Endothelial cell (in vitro differentiated cells): ENCODE results near the gene FOXO6. TPM values are rescaled to one million over a fixed set of nuclear protein-coding genes. Genes with fewer than 3 reads are reported as not detected.

Source experiments
- DNase-seq: peaks from one replicate; pipeline ENCODE4 v3.0.0; 2021; ENCODE audit warnings: low spot score
- H3K27ac Mint-ChIP-seq: one replicate; pipeline ENCODE4 v1.8.0; 2021; ENCODE audit warnings: mixed read lengths, inconsistent platforms; ENCODE audit not compliant: unreplicated experiment
- H3K27me3 Mint-ChIP-seq: one replicate; pipeline ENCODE4 v1.8.0; 2021; ENCODE audit warnings: mild to moderate bottlenecking, moderate library complexity, mixed read lengths, inconsistent platforms; ENCODE audit not compliant: unreplicated experiment
- H3K36me3 Mint-ChIP-seq: one replicate; pipeline ENCODE4 v1.8.0; 2021; ENCODE audit warnings: mild to moderate bottlenecking, low read depth, mixed read lengths, inconsistent platforms; ENCODE audit not compliant: unreplicated experiment
- H3K4me1 Mint-ChIP-seq: one replicate; pipeline ENCODE4 v1.8.0; 2021; ENCODE audit warnings: mild to moderate bottlenecking, mixed read lengths, inconsistent platforms; ENCODE audit not compliant: unreplicated experiment
- H3K4me3 Mint-ChIP-seq: one replicate; pipeline ENCODE4 v1.8.0; 2021; ENCODE audit warnings: mild to moderate bottlenecking, mixed read lengths, inconsistent platforms; ENCODE audit not compliant: unreplicated experiment
- H3K9me3 Mint-ChIP-seq: one replicate; pipeline ENCODE4 v1.8.0; 2021; ENCODE audit warnings: mixed read lengths, inconsistent platforms; ENCODE audit not compliant: unreplicated experiment
- total RNA-seq: library from RNA; stranded (reverse); fragmentation: NEBNext Ultra II Directional; extraction: Animal tissue kit (Norgen Biotek cat#: 25700); gene quantifications from one replicate; pipeline ENCODE4 v1.2.1, GENCODE V29; 2021; ENCODE audit not compliant: unreplicated experiment
- TF ChIP-seq, protein P1 (sequence below): fragments of 200-600 bp; sonication (generic); IDR thresholded peaks from one replicate; pipeline ENCODE4 v1.5.0; 2021; ENCODE audit warnings: antibody characterized with exemption; ENCODE audit not compliant: unreplicated experiment

FOXO6 gene
- total RNA-seq, 1 donor from 2014 or later = 0.23 TPM

DNA sequence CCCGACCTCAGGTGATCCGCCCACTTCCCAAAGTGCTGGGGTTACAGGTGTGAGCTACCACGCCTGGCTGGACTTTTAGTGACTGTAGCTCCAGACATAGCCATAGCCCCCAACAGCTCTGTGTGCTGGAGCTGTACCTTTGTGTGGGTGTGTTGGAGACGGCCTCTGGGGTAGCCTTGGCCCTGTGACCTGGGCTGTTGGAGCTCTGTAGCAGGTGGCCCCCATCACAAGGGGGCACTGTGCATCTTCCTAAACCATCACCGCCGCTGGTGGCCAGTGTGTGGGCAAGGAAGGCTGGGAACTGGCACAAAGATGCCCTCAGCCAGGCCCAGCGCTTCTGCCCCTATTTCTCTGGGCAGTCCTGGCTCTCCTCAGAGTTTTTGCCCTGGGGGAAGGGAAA lies 38.4 kb upstream of the FOXO6 start:
- Mint-ChIP-seq H3K27ac (no peak overlapping the region), H3K9me3 (no peaks in the 10 kb centered on the region), H3K4me3 (no peak overlapping the region), H3K27me3 (peaks cover 2% of the 10 kb centered on the region), H3K36me3 (no peaks in the 10 kb centered on the region), H3K4me1 (no peaks in the 10 kb centered on the region)
- DNase-seq = peak; percentile 66
- TF ChIP-seq, protein P1, sequence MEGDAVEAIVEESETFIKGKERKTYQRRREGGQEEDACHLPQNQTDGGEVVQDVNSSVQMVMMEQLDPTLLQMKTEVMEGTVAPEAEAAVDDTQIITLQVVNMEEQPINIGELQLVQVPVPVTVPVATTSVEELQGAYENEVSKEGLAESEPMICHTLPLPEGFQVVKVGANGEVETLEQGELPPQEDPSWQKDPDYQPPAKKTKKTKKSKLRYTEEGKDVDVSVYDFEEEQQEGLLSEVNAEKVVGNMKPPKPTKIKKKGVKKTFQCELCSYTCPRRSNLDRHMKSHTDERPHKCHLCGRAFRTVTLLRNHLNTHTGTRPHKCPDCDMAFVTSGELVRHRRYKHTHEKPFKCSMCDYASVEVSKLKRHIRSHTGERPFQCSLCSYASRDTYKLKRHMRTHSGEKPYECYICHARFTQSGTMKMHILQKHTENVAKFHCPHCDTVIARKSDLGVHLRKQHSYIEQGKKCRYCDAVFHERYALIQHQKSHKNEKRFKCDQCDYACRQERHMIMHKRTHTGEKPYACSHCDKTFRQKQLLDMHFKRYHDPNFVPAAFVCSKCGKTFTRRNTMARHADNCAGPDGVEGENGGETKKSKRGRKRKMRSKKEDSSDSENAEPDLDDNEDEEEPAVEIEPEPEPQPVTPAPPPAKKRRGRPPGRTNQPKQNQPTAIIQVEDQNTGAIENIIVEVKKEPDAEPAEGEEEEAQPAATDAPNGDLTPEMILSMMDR = peak; percentile 42

DNA sequence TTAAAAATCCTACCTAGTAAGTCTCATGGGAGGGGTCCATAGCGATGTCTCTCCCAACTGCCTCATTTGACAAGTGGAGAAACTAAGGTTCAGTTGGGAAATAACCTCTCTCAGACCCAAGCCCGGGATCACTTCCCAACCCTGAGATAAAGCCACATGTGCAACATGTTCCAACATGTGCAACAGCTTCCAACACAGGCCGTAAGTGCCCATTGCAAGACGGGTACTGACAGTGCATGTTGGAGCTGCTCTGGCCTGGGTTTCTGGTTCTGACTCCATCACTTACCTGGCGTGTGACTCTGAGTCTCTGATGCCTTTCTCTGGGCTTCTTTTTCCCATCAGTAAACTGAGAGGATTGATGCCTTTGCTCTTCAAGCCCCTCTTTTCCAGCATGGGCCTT lies 38.0 kb upstream of the FOXO6 start:
- TF ChIP-seq, protein P1 = peak; percentile 7
- Mint-ChIP-seq H3K4me1 (no peaks in the 10 kb centered on the region), H3K36me3 (no peaks in the 10 kb centered on the region), H3K9me3 (no peaks in the 10 kb centered on the region), H3K27me3 (peaks cover 2% of the 10 kb centered on the region), H3K4me3 (no peak overlapping the region), H3K27ac (no peak overlapping the region)
- DNase-seq = no peak

DNA sequence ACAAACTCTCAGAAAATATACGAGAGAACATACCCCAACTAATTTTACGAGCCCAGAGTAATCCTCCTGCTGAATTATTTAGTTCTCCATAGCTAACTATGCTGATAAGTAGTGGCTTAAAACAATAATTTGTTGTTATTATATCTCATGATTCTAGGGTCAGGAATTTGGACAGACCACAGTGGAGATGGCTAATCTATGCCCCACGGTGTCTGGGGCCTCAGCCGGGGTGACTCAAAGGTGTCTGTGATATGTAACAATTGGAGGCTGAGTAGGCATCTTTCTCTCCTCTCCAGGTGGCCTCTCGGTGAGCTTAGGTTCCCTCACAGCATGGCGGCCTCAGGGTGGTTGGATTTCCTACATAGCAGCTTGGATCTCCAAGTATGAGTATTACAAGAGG lies 35.4 kb upstream of the FOXO6 start:
- no peak overlapping the region for H3K4me3 Mint-ChIP-seq
- H3K9me3 Mint-ChIP-seq = no peaks in the 10 kb centered on the region
- no peak for DNase-seq
- H3K27me3 Mint-ChIP-seq = peaks cover 3% of the 10 kb centered on the region
- H3K27ac Mint-ChIP-seq = no peak overlapping the region
- TF ChIP-seq, protein P1 = no peak
- H3K36me3 Mint-ChIP-seq = no peaks in the 10 kb centered on the region
- no peaks in the 10 kb centered on the region for H3K4me1 Mint-ChIP-seq

DNA sequence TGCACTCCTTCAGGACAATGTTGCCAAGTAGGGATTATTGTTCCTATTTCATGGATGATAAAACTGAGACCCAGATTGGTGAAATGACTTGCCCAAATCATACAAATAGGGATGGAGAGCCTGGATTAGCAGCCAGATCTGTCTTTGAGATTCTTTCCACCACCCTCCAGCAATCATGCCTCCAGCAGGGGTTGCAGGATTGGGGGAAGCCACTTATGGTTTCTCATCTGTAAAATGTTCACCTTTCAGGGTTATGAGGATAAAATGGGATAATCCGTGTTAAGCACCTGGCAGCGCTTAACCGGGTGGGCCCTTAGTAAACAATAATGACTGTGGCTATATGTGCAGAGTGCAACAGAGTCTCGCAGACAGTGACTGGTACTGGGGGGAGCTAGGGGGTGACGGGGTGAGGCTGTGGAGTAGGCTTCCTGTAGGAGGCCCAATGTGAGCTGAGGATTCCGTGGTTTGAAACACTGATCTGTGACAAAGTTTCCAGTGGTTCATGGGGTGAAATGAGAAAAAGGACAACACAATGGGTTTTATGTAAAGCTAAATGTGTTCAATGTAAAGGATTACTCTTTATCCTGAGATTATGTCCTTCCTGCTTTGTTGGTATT lies 33.7 kb upstream of the FOXO6 start:
- no peak overlapping the region for H3K4me3 Mint-ChIP-seq
- no peak for DNase-seq

DNA sequence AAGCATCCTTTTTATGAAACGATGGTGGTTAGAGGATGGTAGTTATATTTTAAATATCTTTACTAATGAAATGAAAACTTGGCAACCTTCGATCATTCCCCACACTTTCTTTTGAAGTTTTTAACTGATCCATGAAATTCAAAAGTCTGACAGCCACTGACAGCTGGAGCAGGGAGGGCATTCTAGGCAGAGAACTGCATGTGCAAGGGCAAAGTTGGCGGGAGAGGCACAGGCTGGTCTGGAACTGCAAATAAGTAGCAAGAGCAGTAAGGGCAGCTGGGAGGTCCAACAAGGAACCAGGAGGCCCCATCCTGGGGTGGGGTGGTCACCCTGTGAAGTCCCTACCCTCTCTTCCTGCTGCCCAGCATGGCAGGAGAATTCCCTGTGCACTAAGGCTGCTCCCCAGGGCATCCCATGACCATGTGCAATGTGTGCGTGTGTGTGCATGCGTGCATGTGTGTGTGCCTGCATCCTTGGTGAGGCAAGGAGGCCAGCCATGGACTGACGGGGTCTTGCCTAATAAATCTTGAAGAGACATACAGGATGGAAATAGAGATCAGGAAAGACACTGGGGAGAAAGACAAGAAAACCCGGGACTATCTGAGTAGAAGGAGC lies 33.1 kb upstream of the FOXO6 start:
- Mint-ChIP-seq H3K27ac (no peak overlapping the region), H3K4me1 (peaks cover 2% of the 10 kb centered on the region), H3K4me3 (no peak overlapping the region), H3K9me3 (no peaks in the 10 kb centered on the region), H3K27me3 (peaks cover 4% of the 10 kb centered on the region), H3K36me3 (no peaks in the 10 kb centered on the region)
- TF ChIP-seq, protein P1 = no peak
- DNase-seq = no peak

More for the DNA sequence above, 33.7 kb upstream of the FOXO6 start:
- Mint-ChIP-seq H3K4me1 (peaks cover 2% of the 10 kb centered on the region), H3K9me3 (no peaks in the 10 kb centered on the region), H3K36me3 (no peaks in the 10 kb centered on the region), H3K27ac (no peak overlapping the region), H3K27me3 (peaks cover 3% of the 10 kb centered on the region)
- TF ChIP-seq, protein P1 = no peak
